H1 (cell line): ENCODE data around the gene MB. TPM values are rescaled to one million over a fixed set of nuclear protein-coding genes. Genes with fewer than 3 reads are reported as not detected.

Source experiments
- CTCF ChIA-PET: fragments of 300-600 bp; sonication (Branson Sonifier 250); formaldehyde crosslinking; loops from one replicate; lab custom pipeline; 2021; ENCODE audit not compliant: partially characterized antibody; lab: Charles Lee
- POLR2A ChIA-PET: fragments of 300-600 bp; sonication (Branson Sonifier 250); formaldehyde crosslinking; loops from one replicate; lab custom pipeline; 2021; ENCODE audit warnings: inconsistent platforms; ENCODE audit not compliant: partially characterized antibody; lab: Charles Lee
- DNase-seq, 2 experiments: peaks; one replicate each; pipeline versions ENCODE4 v3.0.0 to v3.0.0-alpha.2; 2010 to 2022; ENCODE audit warnings: low spot score in 2 of 2, low read depth in 1 of 2, mixed read lengths in 1 of 2
- FAIRE-seq: peaks from 2 replicates; lab custom pipeline; 2011; peaks lifted over from hg19 to GRCh38; lab: Jason Lieb, UNC
- H2AFZ ChIP-seq: 2 replicates; pipeline ENCODE4 v1.8.1; 2012; ENCODE audit warnings: low read length, inconsistent platforms
- H2AK5ac ChIP-seq: 2 replicates; pipeline ENCODE4 v1.6.1; 2013; ENCODE audit warnings: low read depth, low read length
- H2BK120ac ChIP-seq: replicated peaks from 2 replicates; pipeline ENCODE3; 2013; ENCODE audit warnings: low read depth, low read length, inconsistent platforms
- H2BK12ac ChIP-seq: 2 replicates; pipeline ENCODE4 v1.6.1; 2013; ENCODE audit warnings: low read depth, low read length
- H2BK15ac ChIP-seq: 2 replicates; pipeline ENCODE4 v1.6.1; 2013; ENCODE audit warnings: low read length
- H2BK20ac ChIP-seq: 2 replicates; pipeline ENCODE4 v1.6.1; 2013; ENCODE audit warnings: low read length
- H2BK5ac ChIP-seq: 2 replicates; pipeline ENCODE4 v1.6.1; 2013; ENCODE audit warnings: low read depth, low read length
- H3K14ac ChIP-seq: 2 replicates; pipeline ENCODE4 v1.6.1; 2013; ENCODE audit warnings: inconsistent platforms; ENCODE audit not compliant: insufficient read length
- H3K18ac ChIP-seq: 2 replicates; pipeline ENCODE4 v1.6.1; 2013; ENCODE audit warnings: low read length; ENCODE audit errors: extremely low read depth
- H3K23ac ChIP-seq: 2 replicates; pipeline ENCODE4 v1.6.1; 2013; ENCODE audit warnings: inconsistent platforms; ENCODE audit not compliant: insufficient read length
- H3K23me2 ChIP-seq: 2 replicates; pipeline ENCODE4 v1.6.1; 2013; ENCODE audit warnings: low read depth, low read length
- H3K27ac ChIP-seq: 2 replicates; pipeline ENCODE4 v1.6.1; 2011; ENCODE audit warnings: low read depth, low read length, inconsistent platforms
- H3K27me3 ChIP-seq, 4 experiments: replicated peaks in 1 of 4; 1 replicate in 1 of 4; 2 replicates in 3 of 4; pipeline versions ENCODE4 v1.6.1 to v1.8.1; 2011 to 2013; ENCODE audit warnings: low read length in 3 of 4, mild to moderate bottlenecking in 3 of 4, inconsistent platforms in 2 of 4, mixed read lengths in 2 of 4, moderate library complexity in 1 of 4; ENCODE audit not compliant: control insufficient read depth in 3 of 4, insufficient read depth in 3 of 4; ENCODE audit errors: extremely low read depth in 1 of 4
- H3K36me3 ChIP-seq, 4 experiments: 2 replicates each; pipeline versions ENCODE4 v1.6.1 to v1.8.1; 2011 to 2013; ENCODE audit warnings: mild to moderate bottlenecking in 4 of 4, low read length in 3 of 4, moderate library complexity in 2 of 4, control low read depth in 1 of 4, inconsistent platforms in 1 of 4; ENCODE audit not compliant: insufficient read depth in 4 of 4, control insufficient read depth in 2 of 4
- H3K4ac ChIP-seq: replicated peaks from 2 replicates; pipeline ENCODE3; 2013; ENCODE audit warnings: low read length, low read depth, mixed read lengths, inconsistent platforms; ENCODE audit not compliant: insufficient read length
- H3K4me1 ChIP-seq, 4 experiments: replicated peaks in 1 of 4; 1 replicate in 1 of 4; 2 replicates in 3 of 4; pipeline versions ENCODE4 v1.6.1 to v1.8.1; 2011 to 2013; ENCODE audit warnings: low read length in 3 of 4, inconsistent platforms in 2 of 4, mixed read lengths in 1 of 4; ENCODE audit not compliant: insufficient read depth in 4 of 4, control insufficient read depth in 3 of 4
- H3K4me2 ChIP-seq, 2 experiments: 2 replicates each; pipeline versions ENCODE4 v1.6.1 to v1.8.1; 2011 to 2013; ENCODE audit warnings: low read depth in 2 of 2, low read length in 2 of 2, control low read depth in 1 of 2, inconsistent platforms in 1 of 2, mild to moderate bottlenecking in 1 of 2; ENCODE audit not compliant: insufficient read depth in 1 of 2
- H3K4me3 ChIP-seq, 4 experiments: fragments of 200-600, 300-600 bp in 1 of 4; sonication (generic), shearing (Covaris generic), sonication (Bioruptor Twin) in 1 of 4; 2 replicates each; pipeline versions ENCODE4 v1.5.1 to v1.8.1; 2011 to 2016; ENCODE audit warnings: low read length in 4 of 4, low read depth in 3 of 4, control low read depth in 2 of 4, inconsistent platforms in 2 of 4, mild to moderate bottlenecking in 2 of 4, mixed read lengths in 1 of 4, moderate library complexity in 1 of 4; ENCODE audit not compliant: insufficient read depth in 2 of 4; ENCODE audit errors: extremely low read depth in 1 of 4
- H3K56ac ChIP-seq: replicated peaks from 2 replicates; pipeline ENCODE3; 2013; ENCODE audit warnings: low read depth, mild to moderate bottlenecking, mixed read lengths, low read length, inconsistent platforms; ENCODE audit not compliant: insufficient read length
- H3K79me1 ChIP-seq: 2 replicates; pipeline ENCODE4 v1.6.1; 2013; ENCODE audit warnings: low read depth, low read length, control low read depth
- H3K79me2 ChIP-seq, 2 experiments: 2 replicates each; pipeline versions ENCODE4 v1.6.1 to v1.8.1; 2012 to 2013; ENCODE audit warnings: low read length in 2 of 2, mild to moderate bottlenecking in 2 of 2, inconsistent platforms in 1 of 2; ENCODE audit not compliant: insufficient read depth in 2 of 2, control insufficient read depth in 1 of 2
- H3K9ac ChIP-seq, 4 experiments: replicated peaks in 1 of 4; 1 replicate in 1 of 4; 2 replicates in 3 of 4; pipeline versions ENCODE4 v1.6.1 to v1.8.1; 2011 to 2013; ENCODE audit warnings: low read depth in 3 of 4, low read length in 3 of 4, control low read depth in 2 of 4, mild to moderate bottlenecking in 2 of 4, moderate library complexity in 2 of 4, inconsistent platforms in 1 of 4; ENCODE audit errors: extremely low read depth in 1 of 4
- H3K9me3 ChIP-seq, 2 experiments: 2 replicates each; pipeline versions ENCODE4 v1.6.1 to v1.8.1; 2012 to 2013; ENCODE audit warnings: mild to moderate bottlenecking in 2 of 2, moderate library complexity in 2 of 2, control low read depth in 1 of 2, inconsistent platforms in 1 of 2, low read depth in 1 of 2, low read length in 1 of 2, mixed read lengths in 1 of 2; ENCODE audit not compliant: insufficient read depth in 2 of 2
- H4K20me1 ChIP-seq, 2 experiments: replicated peaks in 1 of 2; 2 replicates each; pipeline versions ENCODE3 to v1.8.1; 2011 to 2013; ENCODE audit warnings: inconsistent platforms in 2 of 2, low read length in 2 of 2, mild to moderate bottlenecking in 1 of 2; ENCODE audit not compliant: insufficient read depth in 2 of 2, control insufficient read depth in 1 of 2
- H4K5ac ChIP-seq: 2 replicates; pipeline ENCODE4 v1.6.1; 2013; ENCODE audit warnings: low read length, low read depth, mixed read lengths, inconsistent platforms; ENCODE audit not compliant: insufficient read length
- H4K8ac ChIP-seq: 2 replicates; pipeline ENCODE4 v1.8.0; 2013; ENCODE audit warnings: mild to moderate bottlenecking, moderate library complexity, low read length, inconsistent platforms; ENCODE audit not compliant: insufficient read depth; ENCODE audit errors: extremely low read depth
- H4K91ac ChIP-seq: replicated peaks from 2 replicates; pipeline ENCODE3; 2013; ENCODE audit warnings: low read length, mixed read lengths, inconsistent platforms; ENCODE audit not compliant: insufficient read length
- EGR1 ChIP-seq: IDR thresholded peaks from 2 replicates; pipeline ENCODE4 v1.6.1; 2011; ENCODE audit warnings: low read depth, low read length, borderline replicate concordance
- KDM1A ChIP-seq: fragments of 200-600, 300-600 bp; sonication (generic); IDR thresholded peaks from 2 replicates; pipeline ENCODE4 v1.7.1; 2016; ENCODE audit warnings: mild to moderate bottlenecking, low read length, borderline replicate concordance
- SAP30 ChIP-seq: fragments of 300-600 bp; sonication (generic); IDR thresholded peaks from 2 replicates; pipeline ENCODE4 v1.7.1; 2012; ENCODE audit warnings: low read length, moderate library complexity, mild to moderate bottlenecking, inconsistent platforms; ENCODE audit not compliant: insufficient read depth, insufficient replicate concordance
- WGBS, 2 experiments: shearing (Covaris generic) in 1 of 2; methylation state at CpG; one replicate each; pipeline versions ENCODE4 v1.1.6 to v1.1.7; 2013 to 2015; ENCODE audit warnings: low lambda C conversion rate in 2 of 2, mixed read lengths in 2 of 2, inconsistent platforms in 1 of 2, low coverage in 1 of 2, missing lambda C conversion rate in 1 of 2; ENCODE audit not compliant: insufficient replicate concordance in 2 of 2, insufficient coverage in 1 of 2, insufficient read length in 1 of 2; ENCODE audit errors: extremely low coverage in 1 of 2, missing lambda C conversion rate in 1 of 2; 5-methylcytosine and 5-hydroxymethylcytosine counted together
- polyA plus RNA-seq, 7 experiments: library from polyadenylated mRNA; depleted of rRNA in 3 of 7; stranded (reverse) in 5 of 7; unstranded in 2 of 7; fragments of >200 nt in 5 of 7; fragments of 200-250 nt in 2 of 7; gene quantifications; 1 replicate in 5 of 7; 2 replicates in 1 of 7; 4 replicates in 1 of 7; pipeline versions ENCODE4 v1.2.1 to v1.2.3, GENCODE V29; 2011 to 2013; ENCODE audit warnings: missing spikeins in 2 of 7, mixed read lengths in 2 of 7
- total RNA-seq: library from RNA; stranded (reverse); fragmentation: NEBNext Ultra II Directional; extraction: Animal tissue kit (Norgen Biotek cat#: 25700); gene quantifications from 2 replicates; pipeline ENCODE4 v1.2.1, GENCODE V29; 2021

The MB gene
- total and polyA plus RNA-seq, 2 of the 8 experiments (the other 6 are each of a cell fraction or from before 2014, with no cell fraction given): 1.5 TPM; not detected in 1

DNA sequence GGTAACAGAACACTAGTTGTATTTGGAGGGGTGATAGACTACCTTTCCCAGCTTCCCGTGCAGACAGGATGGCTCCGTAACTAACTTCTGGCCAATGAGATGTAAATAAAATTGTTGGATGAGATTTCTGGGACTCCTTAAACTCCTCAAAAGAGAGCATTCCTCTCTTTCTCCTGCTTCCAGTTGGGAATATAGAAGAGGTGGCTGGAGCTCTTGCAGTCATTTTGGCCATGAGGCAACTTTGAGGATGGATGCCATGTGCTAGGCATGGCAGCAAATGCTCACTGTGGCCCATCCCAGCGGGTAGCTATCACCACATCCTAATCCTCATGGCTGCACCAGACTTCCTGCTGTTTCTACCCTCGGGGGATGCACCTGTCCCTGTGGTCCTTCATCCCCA, 7.4 kb downstream of the MB start:
- Histone ChIP-seq H3K27me3 (no peaks in the 10 kb centered on the region; a peak in 1 of 7 replicates), H2AK5ac (no peak overlapping the region), H4K91ac (no peak overlapping the region), H2AFZ (no peak overlapping the region), H3K9ac (no peak overlapping the region), H3K27ac (no peak overlapping the region), H3K23ac (no peak overlapping the region)
- TF ChIP-seq EGR1: no peak
- TF ChIP-seq KDM1A: 0 out of 2 replicates have a peak, but pooled peaks have one; percentile 59
- no peak for TF ChIP-seq SAP30
- TF ChIP-seq, all 59 proteins: peak for 1
- FAIRE-seq (no peak), DNase-seq (no peak)
- Histone ChIP-seq H3K4me2 (no peak overlapping the region), H3K4me3 (no peak overlapping the region), H3K4ac (no peak overlapping the region), H4K5ac (no peak overlapping the region), H4K8ac (no peak overlapping the region), H4K20me1 (peaks cover 0 to 2% of the 10 kb centered on the region in 2 experiments), H2BK120ac (no peak overlapping the region), H3K36me3 (no peaks in the 10 kb centered on the region), H2BK15ac (no peak overlapping the region), H3K79me2 (no peaks in the 10 kb centered on the region), H3K79me1 (no peaks in the 10 kb centered on the region), H3K14ac (no peak overlapping the region), H3K23me2 (no peaks in the 10 kb centered on the region), H3K9me3 (no peaks in the 10 kb centered on the region), H2BK12ac (no peak overlapping the region), H3K56ac (no peak overlapping the region), H3K18ac (no peak overlapping the region), H2BK5ac (no peak overlapping the region), H3K4me1 (no peaks in the 10 kb centered on the region), H2BK20ac (no peak overlapping the region)
- 85% methylated on average over 4 of the region's 4 CpGs; no CpG with 5 or more reads in 1 of the 2 experiments for WGBS, 2 experiments
- ChIA-PET POLR2A (no interaction called here), CTCF (interaction anchor here (1.4 to 2.3 kb wide), 3 partner anchors 10 to 26 kb away, joined by 4 to 12 read pairs (median 5); no protein-coding TSS in a partner anchor)
